ENCODE data around the gene SPTBN1. TPM values are rescaled to one million over a fixed set of nuclear protein-coding genes. Genes with fewer than 3 reads are reported as not detected.
"Not testable (repeated sequence)": the region's sequence is repeated elsewhere in the genome, so short reads cannot be mapped to it uniquely, and the experiment has no call there.

The SPTBN1 gene
- total RNA-seq, 1 donor from 2014 or later, result 251 TPM

- H3K27me3 ChIP-seq (ENCODE audit: control insufficient read depth in 3 of 3, insufficient read depth in 3 of 3, low read length in 3 of 3), result no peaks in the 10 kb centered on the region
- no peak overlapping the region for H3K27ac ChIP-seq (ENCODE audit: low read depth, low read length)
- no peak overlapping the region for H3K9ac ChIP-seq (ENCODE audit: low read depth in 1 of 3, low read length in 3 of 3)
- H3K4me3 ChIP-seq (ENCODE audit: low read length in 3 of 3), result no peak overlapping the region
- no peaks in the 10 kb centered on the region for H3K36me3 ChIP-seq (ENCODE audit: control insufficient read depth in 3 of 3, insufficient read depth in 3 of 3, low read length in 3 of 3)
- H3K9me3 ChIP-seq (ENCODE audit: control insufficient read depth in 3 of 3, low read length in 3 of 3), result no peaks in the 10 kb centered on the region
- H3K4me1 ChIP-seq (ENCODE audit: control insufficient read depth in 3 of 3, insufficient read depth in 3 of 3, low read length in 3 of 3), result peaks cover 24 to 40% (median 30%) of the 10 kb centered on the region in 3 donors
Observed at GRCh38 chr2:54478899-54479298, 22.8 kb downstream of the SPTBN1 start.

- no peak overlapping the region for H3K9ac ChIP-seq (ENCODE audit: low read depth in 1 of 3, low read length in 3 of 3)
- H3K27me3 ChIP-seq (ENCODE audit: control insufficient read depth in 3 of 3, insufficient read depth in 3 of 3, low read length in 3 of 3), result no peaks in the 10 kb centered on the region
- no peak overlapping the region for H3K4me3 ChIP-seq (ENCODE audit: low read length in 3 of 3)
- no peaks in the 10 kb centered on the region for H3K9me3 ChIP-seq (ENCODE audit: control insufficient read depth in 3 of 3, low read length in 3 of 3)
- H3K27ac ChIP-seq (ENCODE audit: low read depth, low read length), result no peak overlapping the region
- peaks cover 26 to 43% (median 30%) of the 10 kb centered on the region in 3 donors for H3K4me1 ChIP-seq (ENCODE audit: control insufficient read depth in 3 of 3, insufficient read depth in 3 of 3, low read length in 3 of 3)
- no peaks in the 10 kb centered on the region for H3K36me3 ChIP-seq (ENCODE audit: control insufficient read depth in 3 of 3, insufficient read depth in 3 of 3, low read length in 3 of 3)
Observed at GRCh38 chr2:54479424-54479823, 23.3 kb downstream of the SPTBN1 start.

GRCh38 chr2:54480025-54480424 lies 23.9 kb downstream of the SPTBN1 start:
- Histone ChIP-seq H3K9me3 (ENCODE audit: control insufficient read depth in 3 of 3, low read length in 3 of 3) (no peaks in the 10 kb centered on the region), H3K9ac (ENCODE audit: low read depth in 1 of 3, low read length in 3 of 3) (no peak overlapping the region), H3K4me1 (ENCODE audit: control insufficient read depth in 3 of 3, insufficient read depth in 3 of 3, low read length in 3 of 3) (peaks cover 26 to 43% (median 30%) of the 10 kb centered on the region in 3 donors), H3K27me3 (ENCODE audit: control insufficient read depth in 3 of 3, insufficient read depth in 3 of 3, low read length in 3 of 3) (no peaks in the 10 kb centered on the region), H3K4me3 (ENCODE audit: low read length in 3 of 3) (no peak overlapping the region), H3K27ac (ENCODE audit: low read depth, low read length) (no peak overlapping the region), H3K36me3 (ENCODE audit: control insufficient read depth in 3 of 3, insufficient read depth in 3 of 3, low read length in 3 of 3) (no peaks in the 10 kb centered on the region)

- no peak overlapping the region for H3K9ac ChIP-seq (ENCODE audit: low read depth in 1 of 3, low read length in 3 of 3)
- H3K4me1 ChIP-seq (ENCODE audit: control insufficient read depth in 3 of 3, insufficient read depth in 3 of 3, low read length in 3 of 3), result peaks cover 21 to 39% (median 26%) of the 10 kb centered on the region in 3 donors
- no peak overlapping the region for H3K4me3 ChIP-seq (ENCODE audit: low read length in 3 of 3)
- no peaks in the 10 kb centered on the region for H3K9me3 ChIP-seq (ENCODE audit: control insufficient read depth in 3 of 3, low read length in 3 of 3)
- no peaks in the 10 kb centered on the region for H3K36me3 ChIP-seq (ENCODE audit: control insufficient read depth in 3 of 3, insufficient read depth in 3 of 3, low read length in 3 of 3)
- no peak overlapping the region for H3K27ac ChIP-seq (ENCODE audit: low read depth, low read length)
- H3K27me3 ChIP-seq (ENCODE audit: control insufficient read depth in 3 of 3, insufficient read depth in 3 of 3, low read length in 3 of 3), result no peaks in the 10 kb centered on the region
Observed at GRCh38 chr2:54481686-54482085, 25.6 kb downstream of the SPTBN1 start.

- H3K27ac ChIP-seq (ENCODE audit: low read depth, low read length), result peak overlapping the region; percentile 42
- H3K9me3 ChIP-seq (ENCODE audit: control insufficient read depth in 3 of 3, low read length in 3 of 3), result no peaks in the 10 kb centered on the region
- no peaks in the 10 kb centered on the region for H3K36me3 ChIP-seq (ENCODE audit: control insufficient read depth in 3 of 3, insufficient read depth in 3 of 3, low read length in 3 of 3)
- H3K4me3 ChIP-seq (ENCODE audit: low read length in 3 of 3), result peak overlapping the region in 1 of 3 donors; percentile 48
- no peaks in the 10 kb centered on the region for H3K27me3 ChIP-seq (ENCODE audit: control insufficient read depth in 3 of 3, insufficient read depth in 3 of 3, low read length in 3 of 3)
- H3K4me1 ChIP-seq (ENCODE audit: control insufficient read depth in 3 of 3, insufficient read depth in 3 of 3, low read length in 3 of 3), result peaks cover 21 to 36% (median 26%) of the 10 kb centered on the region in 3 donors
- H3K9ac ChIP-seq (ENCODE audit: low read depth in 1 of 3, low read length in 3 of 3), result peak overlapping the region in 2 of 3 donors; percentile 34 to 57
Observed at GRCh38 chr2:54482715-54483114, 26.6 kb downstream of the SPTBN1 start.

GRCh38 chr2:54483426-54483825 lies 27.3 kb downstream of the SPTBN1 start:
- peak overlapping the region in 2 of 3 donors; percentile 28 to 57 for H3K9ac ChIP-seq (ENCODE audit: low read depth in 1 of 3, low read length in 3 of 3)
- peaks cover 21 to 39% (median 23%) of the 10 kb centered on the region in 3 donors for H3K4me1 ChIP-seq (ENCODE audit: control insufficient read depth in 3 of 3, insufficient read depth in 3 of 3, low read length in 3 of 3)
- peak overlapping the region; percentile 42 for H3K27ac ChIP-seq (ENCODE audit: low read depth, low read length)
- peak overlapping the region in 1 of 3 donors; percentile 48 for H3K4me3 ChIP-seq (ENCODE audit: low read length in 3 of 3)
- H3K9me3 ChIP-seq (ENCODE audit: control insufficient read depth in 3 of 3, low read length in 3 of 3), result no peaks in the 10 kb centered on the region
- H3K27me3 ChIP-seq (ENCODE audit: control insufficient read depth in 3 of 3, insufficient read depth in 3 of 3, low read length in 3 of 3), result no peaks in the 10 kb centered on the region
- H3K36me3 ChIP-seq (ENCODE audit: control insufficient read depth in 3 of 3, insufficient read depth in 3 of 3, low read length in 3 of 3), result no peaks in the 10 kb centered on the region

- H3K27ac ChIP-seq (ENCODE audit: low read depth, low read length); H3K4me3 ChIP-seq (ENCODE audit: low read length in 3 of 3): not testable (repeated sequence)
Observed at GRCh38 chr2:54485756-54486155, 29.6 kb downstream of the SPTBN1 start.

GRCh38 chr2:54486766-54487165 lies 30.6 kb downstream of the SPTBN1 start:
- H3K27ac ChIP-seq (ENCODE audit: low read depth, low read length), result no peak overlapping the region
- H3K4me1 ChIP-seq (ENCODE audit: control insufficient read depth in 3 of 3, insufficient read depth in 3 of 3, low read length in 3 of 3), result peaks cover 26 to 28% (median 27%) of the 10 kb centered on the region in 3 donors
- H3K4me3 ChIP-seq (ENCODE audit: low read length in 3 of 3), result no peak overlapping the region
- H3K36me3 ChIP-seq (ENCODE audit: control insufficient read depth in 3 of 3, insufficient read depth in 3 of 3, low read length in 3 of 3), result no peaks in the 10 kb centered on the region
- H3K27me3 ChIP-seq (ENCODE audit: control insufficient read depth in 3 of 3, insufficient read depth in 3 of 3, low read length in 3 of 3), result no peaks in the 10 kb centered on the region
- no peak overlapping the region for H3K9ac ChIP-seq (ENCODE audit: low read depth in 1 of 3, low read length in 3 of 3)
- no peaks in the 10 kb centered on the region for H3K9me3 ChIP-seq (ENCODE audit: control insufficient read depth in 3 of 3, low read length in 3 of 3)

More at GRCh38 chr2:54485756-54486155, 29.6 kb downstream of the SPTBN1 start:
- peaks cover 25 to 35% (median 27%) of the 10 kb centered on the region in 3 donors for H3K4me1 ChIP-seq (ENCODE audit: control insufficient read depth in 3 of 3, insufficient read depth in 3 of 3, low read length in 3 of 3)
- not testable (repeated sequence) for H3K9ac ChIP-seq (ENCODE audit: low read depth in 1 of 3, low read length in 3 of 3); H3K27me3 ChIP-seq (ENCODE audit: control insufficient read depth in 3 of 3, insufficient read depth in 3 of 3, low read length in 3 of 3); H3K9me3 ChIP-seq (ENCODE audit: control insufficient read depth in 3 of 3, low read length in 3 of 3); H3K36me3 ChIP-seq (ENCODE audit: control insufficient read depth in 3 of 3, insufficient read depth in 3 of 3, low read length in 3 of 3)

- Histone ChIP-seq H3K4me1 (ENCODE audit: control insufficient read depth in 3 of 3, insufficient read depth in 3 of 3, low read length in 3 of 3) (peaks cover 6 to 12% (median 11%) of the 10 kb centered on the region in 3 donors), H3K27me3 (ENCODE audit: control insufficient read depth in 3 of 3, insufficient read depth in 3 of 3, low read length in 3 of 3) (no peaks in the 10 kb centered on the region), H3K9ac (ENCODE audit: low read depth in 1 of 3, low read length in 3 of 3) (no peak overlapping the region), H3K4me3 (ENCODE audit: low read length in 3 of 3) (no peak overlapping the region), H3K36me3 (ENCODE audit: control insufficient read depth in 3 of 3, insufficient read depth in 3 of 3, low read length in 3 of 3) (peaks cover 0 to 2% (median 0%) of the 10 kb centered on the region in 3 donors), H3K9me3 (ENCODE audit: control insufficient read depth in 3 of 3, low read length in 3 of 3) (no peaks in the 10 kb centered on the region), H3K27ac (ENCODE audit: low read depth, low read length) (no peak overlapping the region)
Observed at GRCh38 chr2:54490863-54491262, 34.7 kb downstream of the SPTBN1 start.

- H3K4me3 ChIP-seq (ENCODE audit: low read length in 3 of 3), result no peak overlapping the region
- peaks cover 6 to 16% (median 12%) of the 10 kb centered on the region in 3 donors for H3K4me1 ChIP-seq (ENCODE audit: control insufficient read depth in 3 of 3, insufficient read depth in 3 of 3, low read length in 3 of 3)
- H3K36me3 ChIP-seq (ENCODE audit: control insufficient read depth in 3 of 3, insufficient read depth in 3 of 3, low read length in 3 of 3), result peaks cover 0 to 2% (median 0%) of the 10 kb centered on the region in 3 donors
- H3K9ac ChIP-seq (ENCODE audit: low read depth in 1 of 3, low read length in 3 of 3), result no peak overlapping the region
- H3K27me3 ChIP-seq (ENCODE audit: control insufficient read depth in 3 of 3, insufficient read depth in 3 of 3, low read length in 3 of 3), result no peaks in the 10 kb centered on the region
- no peaks in the 10 kb centered on the region for H3K9me3 ChIP-seq (ENCODE audit: control insufficient read depth in 3 of 3, low read length in 3 of 3)
- H3K27ac ChIP-seq (ENCODE audit: low read depth, low read length), result no peak overlapping the region
Observed at GRCh38 chr2:54492335-54492734, 36.2 kb downstream of the SPTBN1 start.

Measured in skeletal muscle tissue (tissue), 4 donors.